Measurements from ENCODE around the gene SPI1.

- TF ChIP-seq CTCF (conservative IDR thresholded peaks at IDR 0.05) (no peak), ZFX (IDR thresholded peaks at IDR 0.05) (no peak)
These were observed 25.8 kb downstream of the SPI1 start, which contains the start of gene MYBPC3 for GRCh38 chr11:47352556-47352955.

Measured in C4-2B (cell line).